ENCODE data around the gene KIAA0319L. TPM values are rescaled to one million over a fixed set of nuclear protein-coding genes. Genes with fewer than 3 reads are reported as not detected.

Gene KIAA0319L
- 34.0 TPM for polyA plus RNA-seq (2013, experiment 1 of 2)
- 38.1 TPM for polyA plus RNA-seq (2013, experiment 2 of 2)

DNA sequence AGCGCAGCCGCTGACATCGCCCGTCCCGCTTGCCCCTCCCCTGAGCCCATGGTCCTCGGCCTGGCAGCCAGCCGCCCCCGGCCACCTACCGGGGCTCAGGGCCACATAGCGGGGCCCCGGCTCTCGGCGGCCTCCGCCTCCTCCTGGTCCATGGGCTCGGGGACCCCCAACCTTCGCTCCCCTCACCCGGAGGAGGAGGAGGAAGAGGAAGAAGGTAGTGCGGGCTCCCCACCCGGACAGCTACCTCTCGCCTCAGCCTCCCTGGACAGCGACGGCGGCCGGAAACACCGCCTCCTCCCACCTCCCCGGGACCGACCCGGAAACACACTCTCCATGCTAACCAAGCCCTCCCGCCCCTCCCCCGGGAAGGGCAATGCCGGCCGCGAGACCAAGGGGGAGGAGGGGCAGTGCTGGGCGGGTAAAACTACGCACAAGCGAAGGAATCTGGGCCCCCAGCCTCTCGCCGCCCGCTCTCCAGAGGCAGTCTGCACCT, at the start of gene KIAA0319L:
Gene KIAA0319L, minus strand, starts transcription at position 286 of the 493 bp plus-strand sequence. CDS start 2,912 bp downstream, outside the sequence.
- Histone ChIP-seq H3K36me3 (ENCODE audit: insufficient read depth, low read length) (peaks cover 42% of the 10 kb centered on the region), H3K9ac (ENCODE audit: low read depth, low read length) (peak within 1 kb of the TSS; percentile 91), H3K27me3 (ENCODE audit: insufficient read depth, low read length) (no peaks in the 10 kb centered on the region), H3K27ac (ENCODE audit: low read depth, low read length) (peak within 1 kb of the TSS; percentile 99), H3K4me3 (ENCODE audit: low read length) (peak within 1 kb of the TSS; percentile 91), H3K9me3 (ENCODE audit: insufficient read depth, low read depth, low read length) (no peaks in the 10 kb centered on the region), H3K4me1 (ENCODE audit: insufficient read depth, low read length) (peaks cover 32% of the 10 kb centered on the region)
- under 1% methylated on average over 33 of the region's 39 CpGs for WGBS

DNA sequence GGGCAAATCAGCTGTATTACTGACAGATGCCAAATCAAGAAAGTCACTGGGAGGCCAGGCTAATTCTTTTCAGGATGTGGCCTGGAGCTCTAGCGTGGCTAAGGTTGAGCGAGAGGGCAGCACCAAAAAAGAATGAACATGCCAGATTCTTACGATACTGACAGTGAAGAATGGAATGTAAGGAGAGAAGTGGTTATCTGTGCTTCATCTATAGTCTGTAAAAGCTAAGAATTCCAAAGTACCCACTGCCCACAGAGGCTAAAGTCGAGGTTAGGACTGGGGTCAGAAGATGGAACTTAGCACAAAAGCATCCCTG, 48.6 kb upstream of the KIAA0319L start:
- WGBS, result 86% methylated on average over 4 of the region's 4 CpGs
- Histone ChIP-seq H3K27me3 (ENCODE audit: insufficient read depth, low read length) (no peaks in the 10 kb centered on the region), H3K4me3 (ENCODE audit: low read length) (no peak overlapping the region), H3K9ac (ENCODE audit: low read depth, low read length) (no peak overlapping the region), H3K9me3 (ENCODE audit: insufficient read depth, low read depth, low read length) (no peaks in the 10 kb centered on the region), H3K4me1 (ENCODE audit: insufficient read depth, low read length) (peaks cover 9% of the 10 kb centered on the region; the same call in 1 of the 2 replicates), H3K36me3 (ENCODE audit: insufficient read depth, low read length) (peaks cover 91% of the 10 kb centered on the region), H3K27ac (ENCODE audit: low read depth, low read length) (no peak overlapping the region)

- peaks cover 94% of the 10 kb centered on the region for H3K36me3 ChIP-seq (ENCODE audit: insufficient read depth, low read length)
- WGBS, result 82% methylated on average over 6 of the region's 6 CpGs
These were observed 48.1 kb upstream of the KIAA0319L start for GRCh38 chr1:35605071-35605866.

DNA sequence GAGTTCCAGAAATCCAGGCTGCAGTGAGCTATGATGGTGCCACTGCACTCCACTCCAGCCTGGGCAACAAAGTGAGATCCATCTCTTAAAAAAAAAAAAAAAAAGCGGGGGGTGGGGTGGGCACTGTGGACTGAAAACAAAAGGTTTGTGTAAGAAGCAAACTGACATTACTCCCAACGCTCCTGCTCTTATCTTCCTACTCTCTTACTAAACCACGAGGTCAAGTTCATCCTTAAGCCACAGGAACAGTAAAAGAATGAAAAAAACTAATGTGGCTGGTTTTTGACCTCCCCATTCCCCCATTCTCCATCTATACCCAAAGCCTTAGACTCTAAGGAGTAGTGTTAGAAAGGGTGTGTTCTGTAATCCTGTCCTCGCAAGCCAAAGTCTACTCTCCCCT, 46.7 kb upstream of the KIAA0319L start:
- H3K27me3 ChIP-seq (ENCODE audit: insufficient read depth, low read length), result no peaks in the 10 kb centered on the region
- H3K27ac ChIP-seq (ENCODE audit: low read depth, low read length), result no peak overlapping the region
- H3K4me3 ChIP-seq (ENCODE audit: low read length), result no peak overlapping the region
- H3K4me1 ChIP-seq (ENCODE audit: insufficient read depth, low read length), result peaks cover 13% of the 10 kb centered on the region; the same call in 1 of the 2 replicates
- H3K9ac ChIP-seq (ENCODE audit: low read depth, low read length), result no peak overlapping the region
- WGBS, result no CpG with 5 or more reads among the region's 4 CpGs
- no peaks in the 10 kb centered on the region for H3K9me3 ChIP-seq (ENCODE audit: insufficient read depth, low read depth, low read length)
- H3K36me3 ChIP-seq (ENCODE audit: insufficient read depth, low read length), result peaks cover 84% of the 10 kb centered on the region

More at GRCh38 chr1:35605071-35605866, 48.1 kb upstream of the KIAA0319L start:
- Histone ChIP-seq H3K27me3 (ENCODE audit: insufficient read depth, low read length) (no peaks in the 10 kb centered on the region), H3K9me3 (ENCODE audit: insufficient read depth, low read depth, low read length) (no peaks in the 10 kb centered on the region), H3K9ac (ENCODE audit: low read depth, low read length) (no peak overlapping the region), H3K4me1 (ENCODE audit: insufficient read depth, low read length) (peaks cover 9% of the 10 kb centered on the region; the same call in 1 of the 2 replicates), H3K27ac (ENCODE audit: low read depth, low read length) (no peak overlapping the region), H3K4me3 (ENCODE audit: low read length) (no peak overlapping the region)

GRCh38 chr1:35603468-35603867, 46.3 kb upstream of the KIAA0319L start:
- peaks cover 79% of the 10 kb centered on the region for H3K36me3 ChIP-seq (ENCODE audit: insufficient read depth, low read length)
- 89% methylated on average over 3 of the region's 3 CpGs for WGBS
- H3K27me3 ChIP-seq (ENCODE audit: insufficient read depth, low read length), result no peaks in the 10 kb centered on the region

DNA sequence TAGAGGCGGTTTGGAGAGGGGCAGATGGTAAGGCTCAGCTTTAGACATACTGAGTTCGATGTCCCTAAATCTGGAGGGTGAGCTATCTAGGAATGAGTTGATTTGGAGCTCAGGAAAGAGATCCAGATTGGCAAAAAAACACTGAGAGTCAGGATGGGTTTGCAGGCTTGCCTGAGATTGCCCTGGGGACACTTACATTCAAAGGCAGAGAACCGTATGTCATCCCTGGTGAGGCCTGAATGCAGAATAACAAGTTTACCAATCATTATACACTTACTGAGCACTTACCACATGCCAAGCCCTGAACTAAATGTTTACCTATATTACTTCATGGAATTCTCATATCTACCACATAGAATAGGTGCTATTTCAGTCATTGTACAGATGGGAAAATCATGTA, 43.4 kb upstream of the KIAA0319L start:
- Histone ChIP-seq H3K27ac (ENCODE audit: low read depth, low read length) (no peak overlapping the region), H3K9me3 (ENCODE audit: insufficient read depth, low read depth, low read length) (no peaks in the 10 kb centered on the region), H3K4me1 (ENCODE audit: insufficient read depth, low read length) (0 out of 2 replicates have a peak, but pooled peaks cover 4% of the 10 kb centered on the region), H3K36me3 (ENCODE audit: insufficient read depth, low read length) (peaks cover 51% of the 10 kb centered on the region), H3K4me3 (ENCODE audit: low read length) (no peak overlapping the region), H3K27me3 (ENCODE audit: insufficient read depth, low read length) (no peaks in the 10 kb centered on the region), H3K9ac (ENCODE audit: low read depth, low read length) (no peak overlapping the region)
- 95% methylated on average over 3 of the region's 3 CpGs for WGBS

More at GRCh38 chr1:35603468-35603867, 46.3 kb upstream of the KIAA0319L start:
- Histone ChIP-seq H3K4me1 (ENCODE audit: insufficient read depth, low read length) (peaks cover 13% of the 10 kb centered on the region; the same call in 1 of the 2 replicates), H3K27ac (ENCODE audit: low read depth, low read length) (no peak overlapping the region), H3K9me3 (ENCODE audit: insufficient read depth, low read depth, low read length) (no peaks in the 10 kb centered on the region), H3K9ac (ENCODE audit: low read depth, low read length) (no peak overlapping the region), H3K4me3 (ENCODE audit: low read length) (no peak overlapping the region)

DNA sequence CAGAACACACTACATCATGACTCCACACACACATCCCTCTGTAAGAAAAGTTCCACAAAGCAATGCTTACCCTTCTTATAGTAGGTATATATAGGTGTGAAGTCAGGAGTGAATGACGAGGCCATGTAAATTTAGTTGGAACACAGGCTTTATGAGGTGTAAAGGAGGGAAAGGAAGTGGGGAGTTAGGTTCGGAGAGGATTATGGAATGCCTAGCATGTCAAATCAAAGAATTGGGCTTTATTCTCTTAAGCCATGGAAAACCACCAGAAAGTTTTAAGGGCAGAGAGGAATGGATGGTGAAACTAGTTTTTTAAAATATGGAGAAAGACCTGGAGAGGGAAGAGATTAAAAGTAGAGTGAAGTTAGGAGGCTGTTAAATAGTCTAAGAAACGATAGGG, 42.2 kb upstream of the KIAA0319L start:
- Histone ChIP-seq H3K27ac (ENCODE audit: low read depth, low read length) (no peak overlapping the region), H3K9me3 (ENCODE audit: insufficient read depth, low read depth, low read length) (no peaks in the 10 kb centered on the region), H3K9ac (ENCODE audit: low read depth, low read length) (no peak overlapping the region), H3K4me3 (ENCODE audit: low read length) (no peak overlapping the region), H3K4me1 (ENCODE audit: insufficient read depth, low read length) (0 out of 2 replicates have a peak, but pooled peaks cover 4% of the 10 kb centered on the region), H3K36me3 (ENCODE audit: insufficient read depth, low read length) (peaks cover 40% of the 10 kb centered on the region), H3K27me3 (ENCODE audit: insufficient read depth, low read length) (no peaks in the 10 kb centered on the region)
- 87% methylated on average over 3 of the region's 3 CpGs for WGBS

GRCh38 chr1:35598895-35599294, 41.7 kb upstream of the KIAA0319L start:
- H3K27ac ChIP-seq (ENCODE audit: low read depth, low read length), result no peak overlapping the region
- 90% methylated on average over 1 of the region's 2 CpGs for WGBS
- H3K27me3 ChIP-seq (ENCODE audit: insufficient read depth, low read length), result no peaks in the 10 kb centered on the region
- H3K9me3 ChIP-seq (ENCODE audit: insufficient read depth, low read depth, low read length), result no peaks in the 10 kb centered on the region
- H3K9ac ChIP-seq (ENCODE audit: low read depth, low read length), result no peak overlapping the region
- no peak overlapping the region for H3K4me3 ChIP-seq (ENCODE audit: low read length)
- peaks cover 35% of the 10 kb centered on the region for H3K36me3 ChIP-seq (ENCODE audit: insufficient read depth, low read length)
- 0 out of 2 replicates have a peak, but pooled peaks cover 4% of the 10 kb centered on the region for H3K4me1 ChIP-seq (ENCODE audit: insufficient read depth, low read length)

DNA sequence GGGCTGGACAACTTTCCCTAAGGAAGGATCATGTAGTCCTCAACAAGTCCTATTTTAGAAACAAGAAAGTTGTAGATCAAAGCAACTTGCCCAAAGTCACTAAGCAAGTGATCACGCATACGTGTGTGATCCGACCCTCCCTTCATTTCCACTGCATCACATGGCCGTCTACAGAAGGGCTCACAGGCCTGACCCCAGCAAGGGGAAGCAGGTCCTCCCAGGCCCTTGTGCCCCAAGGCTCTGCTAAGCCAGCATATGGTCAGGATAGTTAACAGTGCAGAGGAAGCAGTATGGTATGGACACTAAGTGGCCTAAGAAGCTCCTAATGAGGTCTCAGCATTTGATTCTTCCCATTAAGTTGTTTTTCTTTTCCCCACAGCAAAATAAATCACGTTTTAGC, 40.7 kb upstream of the KIAA0319L start:
- 90% methylated on average over 5 of the region's 5 CpGs for WGBS
- Histone ChIP-seq H3K27ac (ENCODE audit: low read depth, low read length) (no peak overlapping the region), H3K27me3 (ENCODE audit: insufficient read depth, low read length) (no peaks in the 10 kb centered on the region), H3K4me3 (ENCODE audit: low read length) (no peak overlapping the region), H3K36me3 (ENCODE audit: insufficient read depth, low read length) (peaks cover 25% of the 10 kb centered on the region), H3K9ac (ENCODE audit: low read depth, low read length) (no peak overlapping the region), H3K4me1 (ENCODE audit: insufficient read depth, low read length) (0 out of 2 replicates have a peak, but pooled peaks cover 4% of the 10 kb centered on the region), H3K9me3 (ENCODE audit: insufficient read depth, low read depth, low read length) (no peaks in the 10 kb centered on the region)

- H3K9ac ChIP-seq (ENCODE audit: low read depth, low read length), result no peak overlapping the region
- H3K4me1 ChIP-seq (ENCODE audit: insufficient read depth, low read length), result 0 out of 2 replicates have a peak, but pooled peaks cover 4% of the 10 kb centered on the region
- H3K27ac ChIP-seq (ENCODE audit: low read depth, low read length), result no peak overlapping the region
- WGBS, result 93% methylated on average over 7 of the region's 7 CpGs
- H3K36me3 ChIP-seq (ENCODE audit: insufficient read depth, low read length), result peaks cover 7% of the 10 kb centered on the region; the same call in 1 of the 2 replicates
- H3K9me3 ChIP-seq (ENCODE audit: insufficient read depth, low read depth, low read length), result no peaks in the 10 kb centered on the region
- H3K4me3 ChIP-seq (ENCODE audit: low read length), result no peak overlapping the region
- H3K27me3 ChIP-seq (ENCODE audit: insufficient read depth, low read length), result no peaks in the 10 kb centered on the region
These were observed 38.5 kb upstream of the KIAA0319L start for GRCh38 chr1:35595684-35596083.

- no peak overlapping the region for H3K4me3 ChIP-seq (ENCODE audit: low read length)
- H3K27ac ChIP-seq (ENCODE audit: low read depth, low read length), result no peak overlapping the region
- H3K9ac ChIP-seq (ENCODE audit: low read depth, low read length), result no peak overlapping the region
- no peaks in the 10 kb centered on the region for H3K9me3 ChIP-seq (ENCODE audit: insufficient read depth, low read depth, low read length)
- H3K4me1 ChIP-seq (ENCODE audit: insufficient read depth, low read length), result 0 out of 2 replicates have a peak, but pooled peaks cover 2% of the 10 kb centered on the region
- H3K27me3 ChIP-seq (ENCODE audit: insufficient read depth, low read length), result no peaks in the 10 kb centered on the region
- 93% methylated on average over 9 of the region's 9 CpGs for WGBS
- H3K36me3 ChIP-seq (ENCODE audit: insufficient read depth, low read length), result no peaks in the 10 kb centered on the region
These were observed 37.0 kb upstream of the KIAA0319L start for GRCh38 chr1:35594005-35594760.
